SJSA1 (cell line): ENCODE measurements around the gene FCRL1. TPM values are rescaled to one million over a fixed set of nuclear protein-coding genes. Genes with fewer than 3 reads are reported as not detected.

Experiments
- total RNA-seq: library from RNA; depleted of rRNA; stranded (reverse); fragments of >200 nt; shearing (Covaris generic); gene quantifications from 2 replicates; pipeline ENCODE4 v1.2.3, GENCODE V29; 2014; rRNA removed

FCRL1 gene
- total RNA-seq, 1 experiment from 2014 or later, result not detected

Other genes with a start within 250 kb of the FCRL1 start
- gene FCRL4, start 222.0 kb downstream of the FCRL1 start, total RNA-seq, result not detected in 2 replicates
- gene FCRL3, start 119.4 kb downstream of the FCRL1 start, total RNA-seq, result not detected in 2 replicates
- gene FCRL2, start 43.0 kb downstream of the FCRL1 start, total RNA-seq, result not detected in 2 replicates
- not detected in 2 replicates for gene CD5L, start 21.7 kb upstream of the FCRL1 start, total RNA-seq
- 83.9 and 123 TPM in 2 replicates for gene KIRREL1, start 173.5 kb upstream of the FCRL1 start, total RNA-seq